Activated naive CD4-positive, alpha-beta T cell treated with anti-CD3 and anti-CD28 coated beads, Interleukin-2, amount 50 U/mL, for 16 hours (primary cell): ENCODE data around the gene CCDC70.
"Not testable (repeated sequence)": the region's sequence is repeated elsewhere in the genome, so short reads cannot be mapped to it uniquely, and the experiment has no call there.

Experiments used
- DNase-seq: peaks from one replicate; pipeline ENCODE4 v3.0.0-alpha.2; 2020

CCDC70 gene

DNA sequence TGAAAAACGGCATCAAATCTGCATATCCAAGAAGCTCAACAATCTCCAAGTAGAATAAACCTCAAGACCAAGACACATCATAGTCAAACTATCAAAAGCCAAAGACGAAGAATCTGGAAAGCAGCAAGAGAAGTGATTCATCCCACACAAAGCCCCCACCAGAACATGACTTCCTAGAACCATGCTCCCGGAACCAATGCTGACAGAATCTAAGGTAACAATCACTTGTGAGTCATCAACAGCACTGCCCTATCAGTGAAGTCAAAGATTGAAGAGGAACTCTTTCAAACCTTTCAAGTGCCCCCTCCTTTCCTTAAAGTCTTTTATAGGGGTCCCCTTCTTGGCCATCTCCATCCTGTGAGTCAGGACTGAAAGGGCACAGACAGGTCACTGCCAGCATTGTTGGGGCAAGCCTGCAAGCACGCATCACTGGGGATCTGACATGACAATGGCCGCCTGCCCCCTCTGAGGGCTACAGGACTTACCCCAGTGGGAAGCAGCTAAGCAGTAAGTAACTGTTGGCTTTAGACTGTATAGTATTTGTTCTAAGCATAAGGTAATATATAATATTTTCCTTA, at the start of gene CCDC70:
Gene CCDC70, plus strand, starts transcription at position 247 of the 578 bp plus-strand sequence. CDS start 3,443 bp downstream, outside the sequence.
- no peak for DNase-seq

DNA sequence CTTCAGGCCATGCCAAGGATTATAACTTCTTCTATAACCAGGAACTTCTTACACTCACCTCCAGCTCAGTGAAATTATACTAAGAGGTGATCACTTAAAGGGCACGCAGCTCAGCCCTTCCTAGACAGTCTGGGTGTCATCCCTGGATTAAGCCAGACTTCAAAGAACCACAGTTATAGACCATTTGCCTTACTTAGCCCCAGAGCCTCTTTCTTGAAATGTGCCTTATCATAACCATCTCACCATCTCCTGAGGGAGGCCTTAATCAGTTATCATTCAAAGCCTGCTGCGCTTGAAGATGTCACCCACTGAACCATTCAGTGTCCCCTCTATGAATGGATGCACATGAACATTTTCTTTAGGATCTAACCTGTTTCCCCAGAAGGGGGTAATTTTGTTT, 47.7 kb upstream of the CCDC70 start:
- no peak for DNase-seq

DNA sequence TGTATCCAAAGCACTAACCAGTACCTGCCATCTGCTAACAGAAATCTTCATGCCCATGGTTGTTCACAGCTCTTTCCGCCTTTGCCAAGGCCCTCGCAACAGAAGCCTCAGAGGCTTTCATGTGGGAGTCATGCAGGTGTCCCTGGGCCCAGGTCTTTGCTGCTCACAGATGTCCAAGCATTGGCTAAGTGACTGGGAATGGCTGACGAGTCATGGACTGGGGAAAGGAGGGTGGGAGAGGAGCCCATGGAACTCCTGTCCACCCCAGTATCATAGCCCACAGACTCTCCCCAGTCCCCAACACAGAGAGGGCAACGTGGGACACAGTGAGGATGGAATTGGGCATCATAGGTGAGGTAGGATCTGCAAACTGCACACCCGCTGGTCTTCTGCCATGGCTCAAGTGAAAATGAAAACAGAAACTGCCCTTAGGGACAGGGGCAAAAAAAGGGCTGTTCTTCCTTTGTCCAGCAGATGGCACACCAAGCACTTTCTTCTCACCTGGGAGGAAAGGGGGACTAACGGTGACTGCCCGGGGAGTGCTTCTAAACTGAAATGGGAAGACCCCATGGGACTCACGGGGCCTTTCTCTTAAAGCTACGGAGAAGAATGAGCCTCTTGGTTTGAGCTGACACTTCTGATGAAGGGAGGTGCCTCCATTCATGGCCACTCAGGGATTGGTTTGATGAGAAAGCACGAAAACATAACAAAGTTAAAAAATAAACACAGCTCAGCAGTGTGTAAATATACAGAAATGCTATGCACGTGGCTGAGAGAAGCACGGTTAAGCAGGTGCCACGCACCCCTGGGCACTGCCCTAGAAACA, 46.7 kb upstream of the CCDC70 start:
- peak; percentile 70 for DNase-seq

DNA sequence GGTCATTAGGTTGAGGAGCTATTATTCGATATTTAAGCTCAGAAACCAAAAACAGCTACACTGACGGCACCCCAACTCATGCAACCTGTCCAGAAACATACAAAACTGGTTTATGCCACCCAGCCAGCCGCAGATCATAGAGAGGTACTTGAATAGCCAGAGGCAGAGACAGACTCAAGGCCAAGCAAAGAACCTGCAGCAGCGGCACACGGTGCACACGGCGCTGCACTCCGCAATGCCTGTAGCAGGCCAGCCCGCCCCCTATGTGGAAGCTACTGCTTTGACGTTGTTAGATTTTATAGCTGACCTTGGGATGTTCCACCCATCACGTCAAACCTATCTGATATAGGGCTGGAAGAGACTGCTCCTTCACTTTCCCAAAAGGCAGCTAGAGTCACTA, 45.9 kb upstream of the CCDC70 start:
- DNase-seq, result no peak

DNA sequence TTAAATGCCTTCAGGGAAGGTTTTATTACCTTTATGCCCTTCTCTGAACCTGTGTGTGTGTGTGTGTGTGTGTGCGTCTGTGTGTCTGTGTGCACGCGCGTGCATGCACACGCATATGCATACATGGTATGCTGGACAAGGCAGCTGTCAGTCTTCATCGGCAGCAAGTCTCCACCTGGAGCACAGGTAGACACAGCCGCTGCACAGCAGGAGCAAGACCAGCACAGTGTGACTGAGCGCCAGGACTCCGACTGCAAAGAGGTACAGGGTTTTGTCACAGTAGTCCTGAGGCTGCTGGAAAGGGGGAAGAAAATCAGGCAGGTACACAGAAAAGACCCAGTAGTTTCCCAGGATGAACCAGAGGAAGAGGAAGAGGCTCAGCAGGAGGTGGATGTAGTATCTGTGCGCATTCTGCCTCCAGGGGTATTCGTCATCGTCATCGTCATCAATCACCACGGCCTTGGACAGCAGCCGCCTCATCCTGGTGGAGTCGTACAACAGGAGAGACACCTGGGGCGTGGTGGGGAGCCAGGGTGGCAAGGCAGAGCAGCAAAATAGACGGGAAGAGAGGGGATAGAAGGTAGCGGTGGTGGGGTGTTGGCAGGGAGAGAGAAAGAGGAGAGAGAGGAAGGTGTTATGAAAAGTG, 45.0 kb upstream of the CCDC70 start:
- no peak for DNase-seq

DNA sequence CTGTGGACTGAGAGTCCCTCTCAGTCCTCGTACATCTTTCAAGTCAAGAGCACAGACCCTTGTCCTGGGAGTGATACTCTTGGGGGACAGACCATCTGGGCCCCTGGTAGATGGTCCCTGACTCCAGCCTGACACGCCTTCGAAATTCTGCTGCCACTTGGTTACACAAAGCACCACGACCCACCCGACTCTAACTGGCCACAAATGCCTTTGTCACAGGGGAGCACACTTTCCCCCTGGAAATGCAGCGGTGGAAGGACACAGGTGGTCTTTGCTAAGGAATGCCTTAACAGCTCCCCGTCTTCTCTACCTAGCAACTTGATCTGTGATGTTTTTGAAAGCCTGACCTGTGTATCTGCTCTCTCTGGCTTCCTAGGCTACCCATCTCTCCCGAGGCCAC, 44.1 kb upstream of the CCDC70 start:
- no peak for DNase-seq

DNA sequence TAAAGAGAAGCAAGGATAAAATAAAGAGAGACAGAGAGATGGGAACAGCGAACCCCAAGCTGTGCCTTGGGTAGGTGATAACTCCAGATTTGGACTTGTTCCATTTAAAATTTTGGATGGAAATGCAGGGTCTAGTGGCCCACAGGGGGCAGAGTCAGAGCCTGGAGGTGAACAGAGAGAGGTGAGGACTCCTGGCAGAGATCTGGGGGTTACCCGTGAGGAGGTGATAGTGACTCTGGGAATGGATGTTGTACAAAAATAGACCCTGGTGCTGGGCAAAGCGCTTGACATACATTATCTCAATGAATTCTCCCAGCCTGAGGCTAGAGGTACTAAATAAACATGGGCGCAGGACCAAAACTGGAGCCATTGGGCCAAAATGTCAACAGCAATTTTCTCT, 43.5 kb upstream of the CCDC70 start:
- DNase-seq, result no peak

DNA sequence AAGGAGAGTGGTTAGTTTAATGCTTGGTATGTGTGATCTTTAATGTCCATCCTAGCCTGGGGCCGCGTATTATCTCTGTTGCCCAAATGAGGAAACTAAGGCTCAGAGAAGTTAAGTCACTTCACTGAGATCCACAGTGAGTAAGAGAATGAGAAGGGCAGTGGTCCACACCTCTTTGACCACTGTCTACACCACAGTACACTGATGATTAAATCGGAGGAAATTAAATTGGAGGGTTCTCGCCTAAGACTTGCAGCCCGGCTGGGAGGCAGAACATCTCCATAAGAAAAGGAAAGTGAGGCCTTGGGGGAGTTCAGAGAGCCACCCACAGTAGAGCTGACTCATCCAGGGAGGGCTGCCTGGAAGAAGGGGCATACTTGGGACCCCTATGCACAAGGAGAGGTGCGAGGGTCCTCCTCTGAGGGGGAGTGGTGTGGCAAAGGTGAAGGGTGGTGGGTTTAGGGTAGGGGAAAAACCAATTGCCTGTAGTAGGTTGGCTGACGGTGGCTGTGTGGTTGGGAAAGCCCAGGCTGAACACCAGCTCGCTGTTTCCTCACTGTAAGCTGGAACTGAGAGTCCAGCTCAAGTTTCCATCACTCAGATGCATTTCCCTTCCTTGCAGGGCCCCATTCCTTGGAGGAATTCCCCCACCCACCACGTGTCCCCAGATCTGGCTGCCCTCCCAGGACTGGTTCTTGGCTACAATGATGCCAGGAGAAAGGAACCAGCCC, 42.8 kb upstream of the CCDC70 start:
- peak; percentile 67 for DNase-seq

DNA sequence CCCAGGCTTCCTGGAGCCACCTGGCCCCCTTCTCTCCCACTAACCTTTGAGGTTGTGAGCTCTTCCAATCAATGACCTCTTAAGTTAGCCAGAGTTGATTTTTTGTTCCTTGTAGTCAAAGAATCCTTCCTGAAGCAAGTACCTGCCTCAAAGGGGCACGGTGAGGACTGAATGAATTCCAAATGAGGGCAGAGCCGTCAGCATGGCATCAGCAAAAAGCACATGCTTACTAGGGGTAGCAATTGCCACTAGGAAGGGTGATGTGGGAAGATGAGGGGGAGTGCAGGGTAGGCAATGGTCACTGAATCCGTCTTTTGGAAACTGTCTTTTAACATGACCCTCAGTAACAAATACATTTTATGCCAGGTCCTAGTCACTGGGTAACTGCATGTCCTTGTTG, 42.2 kb upstream of the CCDC70 start:
- no peak for DNase-seq

DNA sequence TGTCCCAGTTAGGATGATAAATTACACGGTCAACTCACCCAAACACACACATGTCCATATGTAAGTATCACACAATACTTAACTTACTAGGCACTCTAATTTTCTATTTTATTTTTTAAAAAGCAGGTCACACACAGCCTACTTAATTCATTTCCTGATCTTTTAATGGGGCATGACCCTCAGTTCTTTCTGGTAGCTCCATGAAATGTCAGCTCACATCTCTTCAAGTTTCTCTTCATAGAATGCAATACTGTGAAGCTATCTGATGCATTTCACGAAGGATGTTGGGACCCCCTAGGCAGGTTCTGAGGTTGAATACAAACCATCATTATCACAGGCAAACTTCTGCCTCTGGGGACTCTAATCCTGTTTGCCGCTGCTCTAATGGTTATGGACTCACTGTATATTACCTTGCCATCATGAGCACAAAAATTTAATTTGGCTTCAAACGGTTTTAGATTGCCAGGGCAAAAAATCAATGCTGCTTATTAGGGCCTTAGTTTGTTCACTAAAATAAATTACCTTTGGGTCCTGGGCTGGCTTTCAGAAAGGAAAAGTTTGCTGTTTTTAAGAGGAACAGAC, 41.7 kb upstream of the CCDC70 start:
- no peak for DNase-seq

DNA sequence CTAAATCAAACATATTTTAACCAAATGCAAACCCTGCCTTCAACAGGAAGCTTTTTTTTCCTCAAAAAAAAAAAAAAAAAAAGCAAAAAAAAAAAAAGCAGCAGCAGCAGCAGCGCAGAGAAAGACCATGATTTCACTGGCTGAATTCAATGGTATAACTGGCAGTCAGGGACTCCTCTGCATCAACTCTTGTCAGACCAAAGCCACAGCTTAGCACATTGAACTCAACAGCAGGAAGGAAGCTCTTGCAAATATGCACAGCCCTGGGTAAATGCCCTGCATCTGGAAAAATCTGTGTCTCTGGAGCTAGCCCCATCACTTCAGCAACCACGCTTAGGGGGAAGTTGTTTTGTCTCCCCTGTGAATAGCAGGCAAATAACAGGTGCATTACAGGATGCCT, 40.2 kb upstream of the CCDC70 start:
- DNase-seq, result no peak

DNA sequence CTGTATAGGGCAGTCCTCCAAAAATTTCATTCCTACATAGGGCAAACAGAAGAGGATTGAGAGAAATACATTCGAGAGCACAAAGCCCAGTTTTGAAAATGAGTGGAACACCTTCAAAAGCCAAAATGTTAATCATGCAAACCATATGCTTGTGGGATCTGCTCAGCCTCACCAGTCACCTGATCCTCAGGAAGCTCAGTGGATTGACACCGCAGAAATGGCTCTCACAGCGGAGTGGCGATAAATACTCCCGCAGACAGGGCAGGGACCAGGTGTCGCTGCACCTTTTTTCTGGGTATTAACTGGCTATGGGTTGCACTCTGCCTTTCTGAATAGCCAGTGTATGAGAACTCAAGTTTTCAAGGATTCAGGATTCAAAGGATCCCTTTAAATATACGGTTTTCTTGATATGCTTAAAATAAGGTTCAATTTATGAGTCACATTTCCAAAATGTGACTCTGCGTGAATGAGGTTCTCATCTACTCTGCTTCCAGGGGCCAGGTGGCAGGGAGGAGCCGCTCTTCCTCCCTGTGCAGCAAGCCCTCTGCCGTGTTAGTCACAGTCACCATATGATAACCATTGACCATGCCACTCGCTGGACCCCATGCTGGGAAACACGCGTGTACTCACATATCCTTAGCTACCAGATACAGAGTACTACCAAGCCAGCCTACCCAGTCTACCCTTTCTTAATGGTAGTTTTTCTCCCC, 39.5 kb upstream of the CCDC70 start:
- DNase-seq, result no peak

DNA sequence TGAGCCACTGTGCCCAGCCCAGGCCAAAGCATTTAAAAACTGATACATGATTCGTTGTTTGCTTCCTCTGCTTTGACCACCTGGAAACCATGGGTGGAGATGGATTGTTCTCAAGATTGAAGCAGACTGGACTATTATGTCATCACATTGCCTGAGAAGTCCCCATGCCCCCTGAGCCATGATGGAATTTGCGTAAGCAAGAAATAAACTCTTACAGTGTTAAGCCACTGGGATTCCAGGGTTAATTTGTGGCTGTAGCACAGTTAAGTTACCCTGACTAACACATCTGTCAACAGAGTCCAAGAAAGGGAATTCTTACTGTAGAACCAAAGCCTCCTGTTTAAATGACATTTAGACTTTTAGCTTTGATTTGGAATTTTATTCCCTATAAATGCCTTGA, 38.4 kb upstream of the CCDC70 start:
- no peak for DNase-seq

DNA sequence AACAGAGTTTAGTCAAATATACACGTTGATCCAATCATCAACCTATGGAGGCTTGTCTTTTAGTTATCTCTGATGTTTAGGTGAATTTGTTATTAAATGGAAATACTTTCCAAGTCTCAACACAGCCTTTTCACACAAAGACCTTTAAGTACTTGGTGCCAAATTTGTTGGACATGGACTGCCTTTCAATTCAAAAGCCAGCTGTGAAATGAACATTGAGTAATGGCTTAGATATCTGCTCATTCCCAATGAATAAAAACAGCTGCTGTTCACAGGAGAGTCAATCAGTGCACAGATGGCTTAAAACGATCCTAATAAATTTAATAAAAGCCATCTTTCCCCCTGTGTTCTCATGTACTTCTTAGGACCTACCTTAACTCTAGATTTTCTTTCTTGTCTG, 37.9 kb upstream of the CCDC70 start:
- no peak for DNase-seq

DNA sequence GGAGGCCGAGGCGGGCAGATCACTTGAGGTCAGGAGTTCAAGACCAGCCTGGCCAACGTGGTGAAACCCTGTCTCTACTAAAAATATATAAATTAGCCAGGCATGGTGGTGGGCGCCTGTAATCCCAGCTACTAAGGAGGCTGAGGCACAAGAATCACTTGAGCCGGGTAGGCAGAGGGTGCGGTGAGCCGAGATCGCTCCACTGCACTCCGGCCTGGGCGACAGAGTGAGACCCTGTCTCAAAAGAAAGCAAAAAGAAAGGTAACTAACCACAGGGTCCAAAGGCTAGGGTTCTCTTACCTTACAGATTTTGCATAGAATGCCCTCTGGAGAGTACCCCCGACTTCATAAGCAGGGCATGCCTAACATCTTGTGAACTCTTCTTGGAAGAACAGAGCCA, 37.1 kb upstream of the CCDC70 start:
- not testable (repeated sequence) for DNase-seq

DNA sequence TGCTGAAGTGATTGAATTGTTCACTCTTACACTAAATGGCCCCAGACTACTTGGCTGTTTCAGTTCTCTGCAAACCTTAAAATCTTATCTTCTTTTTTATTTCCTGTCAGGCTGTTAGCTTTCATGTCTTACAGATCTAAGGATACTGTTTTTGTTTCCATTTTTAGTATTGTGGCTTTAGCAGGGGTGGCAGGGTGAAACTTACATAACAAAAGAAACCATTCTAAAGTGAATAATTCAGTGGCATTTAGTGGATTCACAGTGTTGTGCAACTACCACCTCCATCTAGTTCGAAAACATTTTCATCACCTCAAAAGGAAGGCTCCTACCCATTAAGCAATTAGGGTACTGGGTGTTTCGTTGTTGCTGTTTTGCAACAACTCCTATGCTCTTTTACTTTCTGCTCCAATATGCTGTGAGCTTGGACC, 36.6 kb upstream of the CCDC70 start:
- DNase-seq, result no peak

DNA sequence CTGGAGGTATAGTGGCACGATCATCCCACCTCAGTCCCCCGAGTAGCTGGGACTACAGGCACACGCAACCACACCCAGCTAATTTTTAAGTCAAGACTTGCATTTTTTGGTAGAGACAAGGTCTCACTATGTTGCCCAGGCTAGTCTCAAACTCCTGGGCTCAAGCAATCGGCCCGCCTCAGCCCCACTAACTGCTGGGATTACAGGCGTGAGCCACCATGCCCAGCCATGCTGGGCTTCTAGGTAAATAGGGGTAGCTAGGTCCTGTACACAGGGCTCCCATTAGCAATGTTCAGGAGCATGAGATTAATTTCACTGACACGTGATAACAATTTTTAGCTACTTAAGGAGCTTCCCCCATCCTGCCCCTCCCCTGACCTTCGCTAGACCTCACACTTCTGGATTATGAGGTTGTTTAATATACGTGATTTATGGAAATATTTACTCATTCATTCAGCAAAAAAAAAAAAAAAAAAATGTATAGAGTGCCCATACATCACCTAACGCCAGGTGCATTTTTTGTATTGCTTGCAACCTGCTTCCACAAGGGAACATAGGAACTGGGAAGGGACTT, 36.0 kb upstream of the CCDC70 start:
- DNase-seq, result no peak

DNA sequence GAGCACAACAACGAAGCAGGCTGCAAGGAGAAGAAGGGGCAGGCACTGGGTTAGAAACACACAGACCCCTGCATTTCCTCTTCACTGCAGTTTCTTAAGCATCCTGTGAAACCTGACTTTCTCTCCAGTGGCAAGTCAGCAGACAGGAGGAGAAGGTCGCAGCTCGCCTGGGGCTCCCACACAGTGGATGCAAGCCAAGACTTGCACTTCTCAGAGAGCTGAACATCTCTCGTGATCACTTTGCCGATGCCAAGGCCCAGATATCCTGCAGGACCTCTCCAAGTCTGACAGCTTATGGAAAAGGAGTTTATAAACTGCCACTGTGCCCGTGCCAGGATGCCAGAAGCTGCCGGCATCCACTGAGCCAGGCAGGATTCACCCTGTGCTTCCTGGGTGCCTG, 35.2 kb upstream of the CCDC70 start:
- DNase-seq, result no peak

DNA sequence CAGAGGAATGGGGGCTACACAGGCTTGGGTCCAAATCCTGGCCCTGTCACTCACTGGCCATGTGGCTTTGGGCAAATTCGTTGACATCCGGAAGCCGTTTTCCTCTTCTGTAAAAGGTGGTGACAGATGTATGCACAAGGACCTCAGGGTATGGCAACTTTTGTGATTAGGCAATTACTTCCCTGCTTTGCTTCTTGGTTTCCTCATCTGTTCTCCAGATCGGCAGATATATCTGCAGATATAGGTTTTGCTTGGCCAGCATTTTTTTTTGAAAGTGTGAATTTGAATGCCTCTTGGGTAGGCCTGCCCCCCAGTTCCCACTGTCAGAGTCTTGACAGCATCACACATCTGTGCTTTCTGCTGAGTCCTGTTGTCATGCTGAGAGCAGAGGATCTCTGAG, 34.5 kb upstream of the CCDC70 start:
- DNase-seq, result no peak

DNA sequence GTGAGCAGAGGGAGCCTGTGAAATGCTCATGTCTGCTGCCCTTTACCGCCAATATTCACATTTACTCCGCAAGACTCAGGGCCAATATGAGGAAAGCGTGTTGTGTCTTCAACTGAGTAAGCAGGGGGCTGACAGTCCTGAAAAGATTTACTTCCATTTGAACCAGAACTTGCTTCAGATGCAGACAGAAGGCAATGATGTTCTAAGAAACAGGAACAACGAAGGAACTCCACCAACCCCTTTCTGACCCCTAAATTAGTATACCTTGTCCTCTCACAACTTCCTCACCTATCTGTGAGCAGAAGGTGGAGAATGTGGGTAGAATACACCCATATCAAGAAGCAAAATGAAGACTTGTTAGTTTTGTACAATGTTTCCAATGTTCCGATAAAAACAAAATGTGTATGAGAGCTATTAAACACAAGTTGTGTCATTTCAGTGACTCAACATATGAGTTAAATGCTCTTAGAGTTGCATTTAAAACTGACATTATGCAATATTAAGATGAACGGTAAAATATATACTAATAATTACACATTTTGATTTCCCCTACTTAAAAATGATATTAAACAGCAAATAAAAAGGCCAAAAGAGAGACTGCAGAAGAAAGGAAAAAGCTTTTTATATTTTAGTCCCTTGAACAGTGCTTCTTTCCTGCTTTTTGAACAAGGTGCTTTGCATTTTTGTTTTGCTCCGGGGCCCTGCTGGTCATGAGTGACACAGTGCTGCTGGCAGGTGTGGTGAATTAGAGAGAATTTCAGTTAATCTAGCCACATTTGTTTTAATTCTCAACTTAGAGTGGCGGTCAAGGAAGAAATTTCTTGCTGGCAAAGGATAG, 32.8 kb upstream of the CCDC70 start:
- no peak for DNase-seq

DNA sequence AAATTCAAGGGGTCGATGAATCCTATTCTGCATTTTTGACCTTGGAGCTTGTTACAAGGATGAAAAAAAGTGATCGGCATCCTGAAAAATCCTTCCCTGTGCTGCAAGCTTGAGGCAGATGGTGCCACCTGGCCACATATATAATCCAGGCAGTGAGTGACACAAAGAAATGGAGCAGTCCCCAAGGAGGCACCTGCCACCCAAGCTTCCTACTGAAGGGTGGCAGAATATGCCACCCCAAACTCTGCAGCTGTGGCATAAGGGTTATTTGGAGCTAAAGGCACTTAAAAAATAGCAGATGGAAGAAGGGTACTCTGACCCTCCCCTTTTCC, 32.2 kb upstream of the CCDC70 start:
- DNase-seq, result no peak
